Esophagus squamous epithelium (tissue), 4 donors: ENCODE measurements around the gene GPR68.

Experiments used
- POLR2A ChIP-seq, 4 donors: fragments of 450-650 bp; IDR thresholded peaks; one replicate each; pipeline ENCODE4 v1.6.1; 2017; ENCODE audit warnings: antibody characterized with exemption in 4 of 4, mild to moderate bottlenecking in 4 of 4, moderate library complexity in 3 of 4
- TF ChIP-seq, protein P1 (sequence below), 6 experiments: fragments of 450-650 bp in 4 of 6; fragments of 200-600 bp in 2 of 6; sonication (generic) in 2 of 6; IDR thresholded peaks; one replicate each; pipeline ENCODE4 v1.5.1; 2016 to 2019; ENCODE audit warnings: antibody characterized with exemption in 6 of 6, mild to moderate bottlenecking in 4 of 6, moderate library complexity in 4 of 6

DNA sequence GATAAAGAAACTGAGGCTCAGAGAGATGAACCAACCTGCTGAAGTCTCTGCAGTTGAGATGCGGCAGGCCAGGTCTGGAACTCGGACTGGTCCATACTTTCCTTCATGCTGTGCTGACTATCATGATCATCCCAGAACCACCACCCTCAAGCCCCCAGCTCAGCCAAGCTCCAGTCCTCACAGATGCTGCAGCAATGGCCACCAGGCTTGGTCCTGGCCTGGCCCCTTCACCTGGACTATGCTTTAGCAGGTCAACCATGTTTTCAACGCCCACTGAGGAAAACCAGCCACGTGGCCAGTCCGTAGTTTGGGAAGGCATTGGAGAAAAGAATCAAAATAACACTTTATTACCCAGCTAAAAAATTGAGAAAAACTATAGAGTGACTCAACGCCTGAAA, 1.4 kb downstream of the GPR68 start:
- TF ChIP-seq, protein P1, sequence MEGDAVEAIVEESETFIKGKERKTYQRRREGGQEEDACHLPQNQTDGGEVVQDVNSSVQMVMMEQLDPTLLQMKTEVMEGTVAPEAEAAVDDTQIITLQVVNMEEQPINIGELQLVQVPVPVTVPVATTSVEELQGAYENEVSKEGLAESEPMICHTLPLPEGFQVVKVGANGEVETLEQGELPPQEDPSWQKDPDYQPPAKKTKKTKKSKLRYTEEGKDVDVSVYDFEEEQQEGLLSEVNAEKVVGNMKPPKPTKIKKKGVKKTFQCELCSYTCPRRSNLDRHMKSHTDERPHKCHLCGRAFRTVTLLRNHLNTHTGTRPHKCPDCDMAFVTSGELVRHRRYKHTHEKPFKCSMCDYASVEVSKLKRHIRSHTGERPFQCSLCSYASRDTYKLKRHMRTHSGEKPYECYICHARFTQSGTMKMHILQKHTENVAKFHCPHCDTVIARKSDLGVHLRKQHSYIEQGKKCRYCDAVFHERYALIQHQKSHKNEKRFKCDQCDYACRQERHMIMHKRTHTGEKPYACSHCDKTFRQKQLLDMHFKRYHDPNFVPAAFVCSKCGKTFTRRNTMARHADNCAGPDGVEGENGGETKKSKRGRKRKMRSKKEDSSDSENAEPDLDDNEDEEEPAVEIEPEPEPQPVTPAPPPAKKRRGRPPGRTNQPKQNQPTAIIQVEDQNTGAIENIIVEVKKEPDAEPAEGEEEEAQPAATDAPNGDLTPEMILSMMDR (IDR thresholded peaks at IDR 0.05): no peak
- no peak for TF ChIP-seq POLR2A (IDR thresholded peaks at IDR 0.05)
